Ecto neural progenitor cell (in vitro differentiated cells): ENCODE measurements around the gene ADAMTS18.

ENCODE experiments used
- DNase-seq: peaks from one replicate; pipeline ENCODE4 v3.0.0-alpha.2; 2018; ENCODE audit warnings: low spot score

ADAMTS18 gene

GRCh38 chr16:77324729-77325128, 110.1 kb downstream of the ADAMTS18 start:
- no peak for DNase-seq

GRCh38 chr16:77323695-77324094, 111.1 kb downstream of the ADAMTS18 start:
- DNase-seq: no peak

GRCh38 chr16:77322757-77323156, 112.1 kb downstream of the ADAMTS18 start:
- DNase-seq: no peak

GRCh38 chr16:77317059-77317458, 117.8 kb downstream of the ADAMTS18 start:
- DNase-seq: no peak

GRCh38 chr16:77310877-77311276, 124.0 kb downstream of the ADAMTS18 start:
- no peak for DNase-seq

- DNase-seq: no peak
Measured at GRCh38 chr16:77308163-77308561, 126.7 kb downstream of the ADAMTS18 start.

GRCh38 chr16:77307426-77308162, 127.2 kb downstream of the ADAMTS18 start:
- no peak for DNase-seq

- DNase-seq: no peak
Measured at GRCh38 chr16:77306075-77306474, 128.8 kb downstream of the ADAMTS18 start.

- no peak for DNase-seq
Measured at GRCh38 chr16:77304877-77305276, 130.0 kb downstream of the ADAMTS18 start.

- no peak for DNase-seq
Measured at GRCh38 chr16:77304134-77304533, 130.7 kb downstream of the ADAMTS18 start.

GRCh38 chr16:77302674-77303073, 132.2 kb downstream of the ADAMTS18 start:
- no peak for DNase-seq

GRCh38 chr16:77302249-77302648, 132.6 kb downstream of the ADAMTS18 start:
- no peak for DNase-seq

GRCh38 chr16:77300256-77300655, 134.6 kb downstream of the ADAMTS18 start:
- DNase-seq: no peak

- DNase-seq: no peak
Measured at GRCh38 chr16:77299395-77299794, 135.4 kb downstream of the ADAMTS18 start.

GRCh38 chr16:77298418-77299360, 136.1 kb downstream of the ADAMTS18 start:
- DNase-seq: no peak

- no peak for DNase-seq
Measured at GRCh38 chr16:77297996-77298395, 136.8 kb downstream of the ADAMTS18 start.

GRCh38 chr16:77295896-77296295, 138.9 kb downstream of the ADAMTS18 start:
- DNase-seq: no peak

- DNase-seq: no peak
Measured at GRCh38 chr16:77290451-77291115, 144.3 kb downstream of the ADAMTS18 start.

- no peak for DNase-seq
Measured at GRCh38 chr16:77289331-77289809, 145.5 kb downstream of the ADAMTS18 start.

GRCh38 chr16:77288222-77288621, 146.6 kb downstream of the ADAMTS18 start:
- no peak for DNase-seq

- no peak for DNase-seq
Measured at GRCh38 chr16:77285676-77286075, 149.2 kb downstream of the ADAMTS18 start.

- DNase-seq: no peak
Measured at GRCh38 chr16:77282345-77282744, 152.5 kb downstream of the ADAMTS18 start.
